Inferior parietal cortex (tissue), 1 donor: Measurements from ENCODE around the gene CENPP.

Experiments
- DNase-seq: peaks from one replicate; pipeline ENCODE4 v3.0.0-alpha.2; 2016; ENCODE audit errors: extremely low spot score

The CENPP gene

DNA sequence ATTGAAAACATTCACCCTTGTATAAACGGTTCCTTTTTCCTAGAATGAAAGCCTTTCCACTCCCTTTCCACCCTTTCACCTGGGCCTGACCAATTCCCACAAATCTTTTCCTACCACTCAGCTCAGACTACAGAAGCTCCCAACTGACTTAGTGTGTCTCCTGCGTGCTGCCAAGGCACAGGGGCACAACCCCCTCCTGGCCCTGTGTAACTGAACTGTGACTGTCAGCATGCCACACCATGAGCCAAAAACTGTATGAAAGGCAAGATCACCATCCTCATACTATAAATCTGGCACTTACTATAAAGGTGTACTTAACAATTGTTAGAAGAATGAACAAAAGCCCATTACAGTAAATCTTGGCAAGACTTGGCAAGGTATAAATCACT, 12.1 kb upstream of the CENPP start:
- DNase-seq = no peak

GRCh38 chr9:92315456-92315855, 10.3 kb upstream of the CENPP start:
- DNase-seq = no peak

GRCh38 chr9:92324431-92324830, 1.3 kb upstream of the CENPP start:
- DNase-seq = no peak

GRCh38 chr9:92324889-92325268, 874 bp upstream of the CENPP start:
- DNase-seq = no peak

GRCh38 chr9:92325991-92326500, 293 bp downstream of the CENPP start:
- no peak for DNase-seq

- DNase-seq = no peak
These were observed 1.6 kb downstream of the CENPP start for GRCh38 chr9:92327283-92327850.

DNA sequence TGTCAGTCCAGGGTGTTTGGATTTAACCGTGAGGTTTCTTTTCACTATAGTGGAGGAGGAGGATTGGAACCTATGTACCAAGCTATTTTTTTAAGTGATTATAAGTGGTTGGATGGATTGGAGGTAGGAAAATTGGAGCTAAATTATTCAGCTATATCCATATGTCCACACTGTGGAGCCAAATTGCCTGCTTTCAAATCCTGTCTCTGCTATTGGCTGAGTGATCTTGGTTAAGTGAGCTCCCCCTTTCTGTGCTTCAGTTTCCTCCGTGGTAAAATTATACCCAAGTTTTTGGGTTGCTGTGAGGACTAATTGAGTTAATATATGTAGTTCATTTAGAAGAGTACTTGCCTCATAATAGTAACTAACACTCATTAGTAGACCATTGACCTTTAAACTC, 2.5 kb downstream of the CENPP start:
- DNase-seq = peak; percentile 9

DNA sequence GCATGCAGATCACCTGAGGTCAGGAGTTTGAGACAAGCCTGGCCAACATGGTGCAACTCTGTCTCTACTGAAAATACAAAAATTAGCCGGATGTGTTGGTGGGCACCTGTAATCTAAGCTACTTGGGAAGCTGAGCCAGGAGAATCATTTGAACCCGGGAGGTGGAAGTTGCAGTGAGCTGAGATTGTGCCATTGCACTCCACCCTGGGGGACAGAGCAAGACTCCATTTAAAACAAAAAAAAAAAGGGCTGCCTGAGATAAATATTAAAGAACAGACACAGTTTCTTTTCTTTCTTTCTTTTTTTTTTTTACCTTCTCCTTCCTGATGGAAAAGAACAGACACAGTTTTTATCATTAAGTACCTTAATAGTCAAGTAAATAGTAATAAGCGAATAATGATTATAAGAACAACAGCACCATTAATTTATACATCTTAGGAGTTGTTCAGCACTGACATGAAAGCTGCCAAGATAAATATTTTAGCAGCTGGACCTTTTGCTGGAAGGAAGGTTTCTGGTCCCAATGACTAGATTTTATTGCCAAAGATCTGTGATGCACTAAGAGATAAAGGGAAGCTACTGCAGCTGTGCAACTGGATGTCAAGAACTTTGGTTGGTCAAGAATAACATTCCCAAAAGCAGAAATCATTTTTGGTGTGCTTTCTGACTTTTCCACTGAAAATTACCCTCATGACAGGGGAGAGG, 7.0 kb downstream of the CENPP start:
- DNase-seq = no peak

DNA sequence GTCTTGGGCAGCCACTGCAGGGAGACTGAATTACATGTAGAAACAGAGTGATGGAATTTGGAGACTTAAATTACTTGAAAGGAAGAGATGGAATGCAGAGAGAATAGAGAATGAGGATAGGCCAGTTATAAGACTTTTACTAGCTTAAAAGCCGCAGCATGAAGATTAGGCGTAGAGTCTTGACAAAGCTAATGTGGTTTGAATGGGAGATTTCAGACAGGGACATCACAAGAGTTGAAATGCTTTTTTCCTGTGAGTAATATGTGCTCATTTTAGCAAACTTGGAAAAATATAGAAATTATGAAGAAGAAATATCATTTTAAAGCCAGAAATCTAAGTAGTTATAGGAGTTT, 7.5 kb downstream of the CENPP start:
- no peak for DNase-seq

- no peak for DNase-seq
These were observed 15.8 kb downstream of the CENPP start for GRCh38 chr9:92341578-92341977.

GRCh38 chr9:92342825-92343488, 17.2 kb downstream of the CENPP start:
- no peak for DNase-seq

DNA sequence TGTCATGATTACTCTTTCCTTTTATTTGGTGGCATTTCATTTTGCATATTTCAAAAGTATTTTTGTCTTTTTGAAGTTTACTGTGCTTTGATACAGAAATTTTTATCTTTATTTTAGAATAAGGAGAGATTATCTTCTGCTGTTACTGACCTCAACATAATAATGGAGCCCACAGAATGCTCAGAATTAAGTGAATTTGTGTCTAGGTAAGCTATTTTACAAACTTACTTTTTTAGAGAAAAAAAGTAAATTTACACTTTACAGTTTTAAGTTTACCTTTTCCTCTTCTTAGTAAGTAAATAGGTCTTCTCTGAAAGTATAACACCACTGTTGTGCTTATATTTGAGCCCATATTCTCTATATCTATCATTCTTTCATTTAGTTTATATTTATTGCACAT, 19.8 kb downstream of the CENPP start:
- DNase-seq = no peak

GRCh38 chr9:92349771-92350739, 24.3 kb downstream of the CENPP start:
- peak; percentile 25 for DNase-seq

GRCh38 chr9:92350740-92351133, 25.0 kb downstream of the CENPP start:
- DNase-seq = no peak

DNA sequence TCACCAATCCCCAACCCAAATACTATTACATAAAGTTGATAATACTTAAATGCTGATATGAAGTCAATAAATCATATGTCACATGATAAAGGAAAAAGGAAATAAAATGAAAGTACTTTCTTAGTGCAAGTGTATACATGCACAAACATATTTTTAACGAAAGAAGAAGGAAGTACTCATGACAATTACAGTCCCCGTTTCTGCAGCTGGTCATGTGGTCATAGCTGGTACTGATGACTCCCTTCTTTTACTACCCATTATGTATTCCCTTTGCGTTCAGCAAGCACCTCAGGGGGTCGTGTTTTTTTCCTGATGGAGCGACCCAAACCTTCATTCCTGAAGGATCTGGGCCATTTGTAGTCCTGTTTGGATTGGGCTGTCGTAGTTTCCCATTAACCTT, 27.3 kb downstream of the CENPP start:
- no peak for DNase-seq

DNA sequence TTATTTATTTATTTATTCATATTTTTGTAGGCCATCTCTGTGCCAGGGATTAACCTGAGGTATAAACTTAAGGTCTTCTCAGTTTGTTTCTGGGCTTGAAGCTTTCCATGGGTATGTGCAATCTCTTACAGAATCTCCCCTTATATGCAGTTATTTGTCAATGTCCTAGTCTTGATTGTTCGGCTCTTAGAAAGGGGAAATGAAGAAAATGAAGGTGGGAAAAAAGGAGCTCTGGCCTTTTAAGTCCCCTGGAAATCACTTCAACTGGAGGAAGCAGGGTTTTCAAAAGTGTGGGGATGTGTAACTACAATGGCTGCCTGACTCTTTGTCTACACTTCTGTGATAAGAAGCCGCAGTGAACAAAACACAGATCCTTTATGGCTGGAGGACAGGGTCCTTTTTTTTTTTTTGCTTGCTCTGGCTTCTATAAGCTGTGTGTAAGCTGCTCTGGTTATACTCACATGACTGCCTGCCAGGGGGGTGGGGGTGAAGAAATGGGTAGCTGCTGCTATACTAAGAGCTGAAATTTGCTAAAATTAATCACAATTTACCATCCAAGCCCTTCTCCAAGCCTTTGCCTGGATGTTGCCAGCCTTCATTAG, 33.7 kb downstream of the CENPP start:
- no peak for DNase-seq

DNA sequence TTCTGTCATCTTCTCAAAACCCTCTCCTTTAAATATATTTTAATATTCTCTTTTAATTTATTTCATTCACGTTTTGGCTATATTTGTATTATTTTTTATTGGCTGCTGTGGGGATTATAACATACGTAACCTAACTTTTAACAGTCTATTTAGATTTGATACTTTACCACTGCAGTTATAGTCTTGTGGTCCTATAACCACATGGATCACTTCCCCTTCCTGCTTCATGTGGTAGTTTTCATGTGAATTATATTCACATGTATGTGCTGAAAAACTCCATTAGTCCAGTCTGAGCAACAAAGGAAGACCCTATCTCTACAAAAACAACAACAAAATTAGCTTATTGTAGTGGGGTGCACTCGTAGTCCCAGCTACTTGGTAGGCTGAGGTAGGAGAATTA, 34.3 kb downstream of the CENPP start:
- no peak for DNase-seq

DNA sequence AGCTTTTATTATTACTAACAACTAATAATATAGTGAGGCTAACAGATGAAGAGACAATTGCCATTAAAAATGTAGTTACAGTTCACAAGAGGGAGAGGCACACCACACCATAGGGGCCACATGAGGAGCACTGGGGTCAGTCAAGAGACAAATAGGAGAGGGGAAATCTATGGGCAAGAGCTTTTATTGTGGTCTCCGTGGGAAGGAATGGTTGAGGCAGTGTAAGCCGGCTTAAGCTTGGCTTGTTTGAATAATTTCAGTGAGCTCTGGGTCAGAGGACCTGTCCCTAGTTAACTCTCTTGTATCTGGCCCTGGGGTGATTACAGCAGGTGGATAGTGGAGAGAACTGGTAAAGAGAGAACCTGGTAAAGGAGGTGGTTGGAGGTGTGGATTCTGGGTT, 43.3 kb downstream of the CENPP start:
- no peak for DNase-seq

GRCh38 chr9:92373167-92373566, 47.4 kb downstream of the CENPP start:
- no peak for DNase-seq

DNA sequence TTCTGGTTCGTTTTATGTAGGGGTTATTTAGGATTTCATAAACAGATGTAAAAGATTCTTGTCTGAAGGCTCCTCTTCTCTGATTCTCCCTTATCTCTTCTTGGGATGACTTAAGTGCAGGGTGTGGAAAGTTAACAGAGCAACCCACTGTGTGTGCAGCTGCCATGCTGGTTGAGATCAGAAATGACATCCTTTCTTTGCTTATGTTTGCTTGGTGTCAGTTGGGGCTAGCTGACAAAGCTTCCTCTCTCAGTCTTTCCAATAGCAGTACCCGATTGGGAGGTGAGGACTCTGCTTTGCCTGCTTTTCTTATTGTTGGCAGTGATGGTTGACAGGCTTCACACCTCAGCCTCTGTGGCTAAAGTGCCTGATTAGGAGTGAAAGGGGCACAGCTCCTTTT, 52.1 kb downstream of the CENPP start:
- no peak for DNase-seq

DNA sequence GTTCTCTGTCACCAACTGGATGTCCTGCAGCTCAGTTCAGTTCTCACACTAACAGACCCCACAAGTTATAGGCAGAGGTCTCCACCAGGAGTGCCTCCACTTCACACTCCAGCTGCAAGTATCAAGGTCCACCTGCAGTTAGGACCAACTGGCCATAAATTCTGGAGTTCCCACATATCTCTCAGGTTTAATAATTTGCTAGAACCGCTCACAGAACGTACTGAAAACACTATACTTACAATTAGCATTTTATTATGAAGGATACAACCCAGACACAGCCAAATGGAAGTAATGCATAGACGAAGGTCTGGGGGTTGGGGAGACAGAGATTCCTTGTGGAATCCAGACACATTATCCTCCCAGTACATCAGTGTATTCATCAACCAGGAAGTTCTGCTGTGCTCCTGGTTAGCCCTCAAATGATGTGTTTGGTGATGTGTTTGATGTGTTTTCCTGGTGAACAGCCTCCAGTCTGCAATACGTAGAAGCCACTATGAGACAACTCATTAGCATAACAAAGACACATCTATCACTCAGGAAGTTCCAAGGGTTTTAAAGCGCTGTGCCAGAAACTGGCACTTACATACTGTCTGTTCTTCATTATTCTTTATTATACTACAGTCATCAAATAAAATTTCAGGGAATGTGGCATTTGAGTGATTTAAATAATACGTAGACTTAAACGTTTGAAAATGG, 53.3 kb downstream of the CENPP start:
- DNase-seq = no peak
